GM19328 (cell line): ENCODE measurements around the gene FOSB.
A peak's percentile ranks its signal among the peaks of the same experiment; 100 is the strongest.
"Not testable (repeated sequence)": the region's sequence is repeated elsewhere in the genome, so short reads cannot be mapped to it uniquely, and the experiment has no call there.

ENCODE experiments used
- ATAC-seq: cut with Tn5 transposase; IDR thresholded peaks from one replicate; pipeline ENCODE4 v1.9.1; 2021; ENCODE audit warnings: mild to moderate bottlenecking, moderate library complexity; ENCODE audit not compliant: unreplicated experiment

The FOSB gene

GRCh38 chr19:45467456-45468158 is at the start of gene FOSB:
Gene FOSB (plus strand): TSS chr19:45467996. CDS start chr19:45468587, 591 bp downstream.
- no peak for ATAC-seq

- no peak for ATAC-seq
Observed at GRCh38 chr19:45418802-45419201, 49.0 kb upstream of the FOSB start.

- ATAC-seq: peak; percentile 59
Observed at GRCh38 chr19:45419396-45419795, 48.4 kb upstream of the FOSB start.

- no peak for ATAC-seq
Observed at GRCh38 chr19:45419895-45420294, 47.9 kb upstream of the FOSB start.

GRCh38 chr19:45420356-45420755 is 47.4 kb upstream of the FOSB start:
- ATAC-seq: no peak

GRCh38 chr19:45420871-45421270 is 46.9 kb upstream of the FOSB start:
- no peak for ATAC-seq

GRCh38 chr19:45421947-45422498 is 45.8 kb upstream of the FOSB start:
- ATAC-seq: no peak

- no peak for ATAC-seq
Observed at GRCh38 chr19:45423033-45423588, 44.7 kb upstream of the FOSB start.

- peak; percentile 54 for ATAC-seq
Observed at GRCh38 chr19:45423589-45424190, 44.1 kb upstream of the FOSB start, which contains the start of gene ERCC1. Gene ERCC1 (minus strand): TSS chr19:45423917. CDS start chr19:45423374, 543 bp downstream.

- no peak for ATAC-seq
Observed at GRCh38 chr19:45424191-45425058, 43.4 kb upstream of the FOSB start.

GRCh38 chr19:45428384-45429231 is 39.2 kb upstream of the FOSB start:
- no peak for ATAC-seq

GRCh38 chr19:45429896-45430295 is 37.9 kb upstream of the FOSB start:
- not testable (repeated sequence) for ATAC-seq

- ATAC-seq: not testable (repeated sequence)
Observed at GRCh38 chr19:45431008-45431407, 36.8 kb upstream of the FOSB start.

- not testable (repeated sequence) for ATAC-seq
Observed at GRCh38 chr19:45432543-45432942, 35.3 kb upstream of the FOSB start.

- no peak for ATAC-seq
Observed at GRCh38 chr19:45437328-45437727, 30.5 kb upstream of the FOSB start.

- no peak for ATAC-seq
Observed at GRCh38 chr19:45439190-45439568, 28.6 kb upstream of the FOSB start.

- peak; percentile 46 for ATAC-seq
Observed at GRCh38 chr19:45439569-45440258, 28.1 kb upstream of the FOSB start.

GRCh38 chr19:45440259-45440638 is 27.5 kb upstream of the FOSB start:
- no peak for ATAC-seq

GRCh38 chr19:45440873-45441654 is 26.7 kb upstream of the FOSB start:
- no peak for ATAC-seq
